HG03045 (cell line): ENCODE results near the gene SNX7.

ENCODE experiments used
- ATAC-seq: cut with Tn5 transposase; IDR thresholded peaks from one replicate; pipeline ENCODE4 v1.9.1; 2021; ENCODE audit warnings: mild to moderate bottlenecking, moderate library complexity; ENCODE audit not compliant: unreplicated experiment

Gene SNX7

GRCh38 chr1:98696077-98696476, 34.6 kb downstream of the SNX7 start:
- ATAC-seq = no peak

GRCh38 chr1:98697781-98698180, 36.3 kb downstream of the SNX7 start:
- no peak for ATAC-seq

- ATAC-seq = no peak
Observed at GRCh38 chr1:98698625-98699024, 37.1 kb downstream of the SNX7 start.

GRCh38 chr1:98700228-98700627, 38.7 kb downstream of the SNX7 start:
- no peak for ATAC-seq

DNA sequence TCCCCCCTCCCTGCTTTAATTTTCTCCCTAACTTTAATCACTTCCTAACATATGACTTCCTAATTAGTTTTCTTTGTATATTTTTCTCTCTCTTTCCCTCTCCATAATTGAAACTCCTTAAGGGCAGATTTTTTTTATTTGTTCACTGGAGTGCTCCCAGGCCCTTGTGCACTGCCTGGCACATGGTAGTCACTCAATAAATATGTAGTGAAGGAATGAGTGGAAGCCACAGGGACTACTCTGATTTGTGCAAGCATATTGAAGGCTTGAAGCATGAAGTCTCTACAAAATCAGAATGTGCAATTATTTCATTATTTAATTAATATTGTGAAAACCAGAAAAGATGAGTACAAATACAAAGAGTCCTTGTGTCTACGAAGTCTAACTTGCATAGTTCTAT, 41.5 kb downstream of the SNX7 start:
- ATAC-seq = no peak

DNA sequence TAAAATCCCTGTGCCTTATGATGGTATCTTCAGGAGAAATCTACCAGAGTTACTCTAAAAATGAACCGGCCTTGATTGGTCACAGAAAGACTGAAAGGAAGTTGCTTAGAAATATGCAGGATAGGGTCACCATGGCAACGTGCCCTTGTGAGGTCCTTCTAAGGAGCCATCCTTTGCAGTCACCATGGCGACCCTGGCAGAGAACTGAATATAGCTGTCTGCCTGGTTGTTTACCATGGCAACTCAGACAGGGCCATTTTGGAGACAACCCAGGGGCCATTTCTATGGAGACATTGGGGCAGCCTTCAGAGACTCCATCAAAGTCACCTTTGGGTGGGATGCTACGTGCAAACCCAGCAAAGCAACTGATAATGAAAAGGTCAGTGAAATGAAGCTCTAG, 43.0 kb downstream of the SNX7 start:
- ATAC-seq = no peak

DNA sequence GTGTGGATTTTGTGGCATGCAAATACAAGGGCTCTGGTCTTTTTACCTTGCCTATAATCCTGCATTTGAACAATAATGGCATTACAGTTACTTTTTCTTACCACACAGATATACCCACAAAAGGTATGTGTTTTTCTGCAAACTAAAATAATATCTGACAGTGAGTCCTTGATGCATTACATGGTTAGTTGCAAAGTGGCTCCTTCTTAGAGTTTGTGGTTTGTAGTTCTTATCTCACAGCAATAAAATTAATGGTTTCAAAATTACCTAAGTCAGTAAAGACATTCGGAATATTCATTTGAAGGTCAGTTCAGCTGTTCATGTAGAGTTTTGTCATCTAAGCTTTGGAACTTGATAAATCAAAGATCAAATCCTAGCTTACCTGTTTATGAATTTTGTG, 43.5 kb downstream of the SNX7 start:
- no peak for ATAC-seq

- no peak for ATAC-seq
Observed at GRCh38 chr1:98705591-98705990, 44.1 kb downstream of the SNX7 start.

- ATAC-seq = no peak
Observed at GRCh38 chr1:98706173-98706843, 44.8 kb downstream of the SNX7 start.

- ATAC-seq = no peak
Observed at GRCh38 chr1:98707556-98707955, 46.0 kb downstream of the SNX7 start.

DNA sequence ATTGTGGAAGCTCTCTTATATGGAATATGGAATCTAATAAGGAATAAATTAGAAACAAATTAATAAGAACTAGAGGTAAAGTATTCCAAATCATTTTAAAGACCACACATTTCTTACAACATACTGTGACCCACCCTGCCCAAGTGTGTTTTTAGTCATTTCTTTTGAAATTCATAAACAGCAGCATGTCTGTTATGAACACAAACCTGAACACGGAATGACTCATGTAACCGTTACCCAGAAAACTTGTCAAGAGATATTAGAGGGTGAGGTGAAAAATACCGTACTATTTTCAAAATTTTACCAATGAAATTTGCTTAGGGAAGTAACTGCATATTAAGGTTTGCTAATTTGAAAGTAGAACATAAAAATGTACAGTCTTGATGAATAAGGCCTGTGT, 48.4 kb downstream of the SNX7 start:
- ATAC-seq = no peak

DNA sequence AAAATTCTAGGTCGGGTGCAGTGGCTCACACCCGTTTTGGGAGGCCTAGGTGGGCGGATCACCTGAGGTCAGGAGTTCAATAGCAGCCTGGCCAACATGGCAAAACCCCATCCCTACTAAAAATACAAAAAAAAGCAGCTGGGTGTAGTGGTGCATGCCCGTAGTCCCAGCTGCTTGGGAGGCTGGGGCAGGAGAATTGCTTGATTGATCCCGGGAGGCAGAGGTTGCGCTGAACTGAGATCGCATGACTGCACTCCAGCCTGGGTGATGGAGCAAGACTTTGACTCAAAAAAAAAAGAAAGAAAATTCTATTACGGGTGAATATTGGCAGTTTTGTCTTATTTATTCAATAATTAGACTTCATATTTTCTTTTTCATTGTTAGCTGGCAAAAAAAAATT, 62.1 kb downstream of the SNX7 start:
- no peak for ATAC-seq

DNA sequence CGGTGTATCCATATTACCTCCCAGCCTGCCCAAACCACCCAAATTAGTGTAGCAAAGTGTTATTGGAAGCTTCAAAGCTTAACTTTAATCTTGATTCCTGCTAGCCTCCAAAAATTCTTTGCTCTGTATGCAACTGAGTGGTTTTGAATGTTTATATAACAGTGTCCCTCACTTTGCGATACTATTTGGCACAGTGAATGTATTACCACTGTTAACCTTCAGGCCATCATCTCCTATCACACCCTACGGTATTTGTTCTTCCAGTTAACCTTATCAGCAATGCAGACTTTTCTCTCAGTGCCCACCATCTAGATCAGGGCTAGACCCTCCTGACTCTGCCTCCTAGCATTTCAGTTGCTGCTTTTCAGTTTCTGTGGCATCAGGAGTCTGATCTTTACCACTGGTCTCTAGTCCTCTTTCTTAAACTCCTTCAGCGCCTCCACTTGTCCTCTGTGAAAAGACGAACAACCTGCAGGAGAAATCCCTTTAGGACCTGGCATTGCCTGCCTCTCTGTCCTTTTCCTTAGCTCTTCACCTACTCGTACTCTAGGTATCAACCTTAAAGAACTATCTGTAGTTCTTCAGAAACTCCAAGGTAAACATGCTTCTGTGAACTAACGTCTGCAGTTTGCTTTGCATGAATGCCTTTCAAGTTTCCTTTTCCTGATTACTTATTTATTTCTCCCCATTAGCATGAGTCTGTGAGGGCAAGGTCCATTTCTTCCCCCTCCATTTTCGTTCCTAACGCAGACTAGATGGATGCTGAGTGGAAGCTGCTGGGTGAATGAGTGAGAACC, 71.7 kb downstream of the SNX7 start:
- no peak for ATAC-seq

DNA sequence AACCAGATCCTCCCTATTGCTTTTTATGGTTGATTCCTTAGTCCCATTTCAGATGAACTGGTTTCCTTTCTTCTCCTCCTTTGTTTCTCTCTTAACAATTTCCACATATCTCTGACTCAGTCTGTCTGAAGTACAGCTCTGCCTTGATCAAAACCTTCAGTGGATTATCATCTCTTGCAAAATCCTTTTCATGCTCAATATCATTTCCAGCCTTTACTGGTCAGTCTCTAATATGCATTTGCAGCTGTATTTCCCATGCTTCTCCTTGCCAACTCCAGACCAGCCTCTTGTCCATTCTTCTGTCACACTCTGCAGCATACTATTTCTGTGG, 72.2 kb downstream of the SNX7 start:
- no peak for ATAC-seq

- ATAC-seq = no peak
Observed at GRCh38 chr1:98735756-98736155, 74.2 kb downstream of the SNX7 start.

DNA sequence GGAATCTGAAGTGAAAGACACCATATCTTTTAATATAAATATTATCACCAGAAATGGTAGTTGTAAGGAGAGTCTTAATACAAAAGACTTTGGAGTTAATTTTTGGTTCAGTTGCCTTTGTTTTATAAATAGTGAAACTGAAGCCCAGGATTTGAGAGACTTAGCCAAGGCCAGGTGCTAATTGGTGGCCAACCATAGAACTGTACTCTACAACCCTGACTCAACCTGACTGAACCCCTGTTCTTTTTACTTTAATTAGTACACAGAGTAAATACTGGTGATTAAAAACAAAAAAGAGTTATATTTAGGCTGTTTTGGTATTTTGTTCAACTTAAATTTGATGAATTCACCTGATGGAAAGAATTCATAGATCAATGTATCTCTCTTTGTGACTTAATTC, 76.3 kb downstream of the SNX7 start:
- no peak for ATAC-seq

DNA sequence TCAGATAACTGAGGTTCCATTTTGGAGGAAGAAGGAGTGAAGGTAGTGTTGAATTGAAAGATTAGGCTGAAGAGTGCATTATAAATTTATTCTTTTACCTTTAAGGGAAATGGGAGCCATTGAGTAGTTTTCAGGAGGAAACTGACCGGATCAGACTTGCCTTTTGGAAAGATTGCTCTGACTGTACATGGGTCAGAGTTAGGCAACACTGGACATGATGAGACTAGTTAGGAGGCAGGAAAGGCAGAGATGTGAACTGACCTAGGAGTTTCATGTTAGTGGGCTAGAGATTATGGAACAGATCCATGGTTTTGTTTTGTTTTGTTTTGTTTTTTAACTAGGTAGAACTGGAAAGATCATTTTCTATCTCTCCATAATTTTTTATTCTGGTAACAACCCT, 78.2 kb downstream of the SNX7 start:
- ATAC-seq = no peak

DNA sequence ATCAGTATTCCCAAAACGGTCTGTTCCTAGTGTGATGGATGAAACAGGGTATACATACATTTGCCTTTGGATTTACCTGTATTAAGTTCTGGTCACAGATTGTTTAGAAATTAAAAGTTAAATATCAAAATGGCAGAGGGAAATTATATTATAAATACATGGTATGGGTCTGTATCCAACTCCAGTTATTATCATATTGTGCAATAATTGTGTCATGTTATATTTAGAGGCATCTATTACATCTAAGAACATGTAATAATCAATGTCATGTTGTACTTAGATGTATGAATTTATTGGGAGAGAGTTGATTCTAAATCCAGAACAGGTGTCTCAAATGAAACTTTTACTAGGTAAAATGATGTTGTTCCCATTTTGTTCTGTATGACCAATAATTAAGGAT, 79.6 kb downstream of the SNX7 start:
- no peak for ATAC-seq

DNA sequence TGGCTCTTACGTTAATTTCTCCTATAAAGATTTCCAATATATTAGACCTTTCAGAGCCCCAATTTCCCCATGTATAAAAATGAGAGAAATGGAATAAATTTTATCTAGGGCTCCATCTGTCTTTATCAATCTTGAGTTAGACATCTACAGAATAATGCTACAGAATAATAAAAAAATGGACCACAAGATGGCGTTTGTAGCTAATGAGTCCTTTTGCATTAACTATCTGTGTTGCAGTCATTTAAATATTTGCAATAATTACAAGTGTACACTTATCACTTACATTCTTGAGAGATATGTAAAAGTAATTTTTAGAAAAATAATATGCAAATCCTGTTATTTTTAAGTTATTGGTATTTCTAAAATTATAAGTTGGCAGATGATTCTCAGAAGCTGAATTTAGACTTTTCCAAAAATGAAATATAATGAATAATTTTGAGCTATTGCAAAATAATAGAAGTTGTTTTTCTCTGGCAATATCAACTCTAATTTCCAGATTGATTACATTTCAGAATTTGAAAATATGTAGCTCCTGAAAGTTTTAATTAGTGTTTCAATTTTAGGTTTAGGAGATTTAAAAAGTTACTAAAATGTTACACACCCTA, 87.7 kb downstream of the SNX7 start:
- ATAC-seq = no peak

DNA sequence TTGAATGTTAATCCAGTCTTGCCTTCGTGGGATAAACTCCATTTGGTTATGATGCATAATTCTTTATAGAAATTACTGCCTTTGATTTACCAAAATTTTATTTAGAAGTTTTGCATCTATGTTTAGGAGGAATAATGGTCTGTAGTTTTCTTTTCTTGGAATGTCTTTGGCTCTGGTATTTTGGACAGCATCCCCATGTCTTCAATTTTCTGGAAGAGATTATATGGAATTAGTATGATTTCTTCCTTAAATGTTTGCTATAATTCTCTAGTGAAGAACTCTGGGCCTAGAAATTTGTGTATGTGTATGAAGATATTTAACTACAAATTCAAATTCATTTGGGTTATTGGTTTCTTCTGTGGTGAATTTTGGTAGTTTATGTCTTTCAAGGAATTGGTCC, 92.7 kb downstream of the SNX7 start:
- no peak for ATAC-seq

GRCh38 chr1:98761219-98761865, 99.8 kb downstream of the SNX7 start:
- no peak for ATAC-seq
